Measurements from ENCODE around the gene CEP68. TPM values are rescaled to one million over a fixed set of nuclear protein-coding genes. Genes with fewer than 3 reads are reported as not detected.

Gene CEP68
- polyA plus RNA-seq, 1 of the 3 experiments (the other 2 are of a cell fraction) = 6.2 TPM

DNA sequence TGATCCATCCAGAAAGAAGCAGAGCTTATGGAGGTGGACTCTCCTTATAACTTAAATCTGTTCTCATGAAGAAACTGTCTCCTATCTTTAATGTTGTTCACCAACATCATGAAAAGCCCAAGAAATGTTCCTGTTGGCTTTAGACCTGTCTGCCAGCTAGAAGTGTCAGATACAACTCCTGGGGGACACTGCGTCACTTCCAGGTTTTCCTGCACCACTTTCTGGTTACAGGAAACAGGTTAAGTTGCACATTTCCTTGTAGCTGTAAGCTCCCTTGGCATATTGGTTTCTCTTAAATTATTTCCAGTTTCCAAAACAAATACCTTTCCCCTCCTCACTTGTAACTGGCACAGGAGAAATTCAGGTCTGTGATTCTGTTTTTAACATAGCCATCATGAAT lies 2.9 kb downstream of the CEP68 start:
- Histone ChIP-seq H3K27me3 (ENCODE audit: insufficient read depth) (no peaks in the 10 kb centered on the region), H3K9ac (no peak overlapping the region), H2AFZ (ENCODE audit: low read depth) (no peak overlapping the region), H3K36me3 (replicated peaks in 1 of 2; ENCODE audit: control insufficient read depth in 1 of 2, insufficient read depth in 2 of 2, low read length in 1 of 2) (no peaks in the 10 kb centered on the region), H3K9me3 (no peaks in the 10 kb centered on the region), H3K4me1 (ENCODE audit: control insufficient read depth in 1 of 2, insufficient read depth in 2 of 2, low read depth in 1 of 2, low read length in 1 of 2) (peaks cover 9 to 13% of the 10 kb centered on the region in 2 experiments), H4K20me1 (ENCODE audit: insufficient read depth) (peaks cover 35% of the 10 kb centered on the region), H3K27ac (ENCODE audit: low read depth in 2 of 2, low read length in 1 of 2) (no peak overlapping the region), H3F3A (replicated peaks; ENCODE audit: insufficient read depth) (peaks cover 3% of the 10 kb centered on the region), H3K79me2 (ENCODE audit: insufficient read depth) (peaks cover 74% of the 10 kb centered on the region), H3K4me2 (no peak overlapping the region), H3K4me3 (ENCODE audit: low read depth in 2 of 2, low read length in 1 of 2) (no peak overlapping the region), H3K9me2 (no peaks in the 10 kb centered on the region)
- CTCF ChIA-PET = interaction anchor here (1.0 to 1.5 kb wide), 4 partner anchors 19 to 141 kb away, joined by 3 to 5 read pairs (median 4); no protein-coding TSS in a partner anchor
- 94% methylated on average over 1 of the region's 1 CpG for WGBS (ENCODE audit: low lambda C conversion rate)
- POLR2A ChIA-PET = interaction anchor here (0.6 kb wide), 1 partner anchor 86 kb away, joined by 3 read pairs; no protein-coding TSS in a partner anchor
- TF ChIP-seq RXRA (IDR thresholded peaks at IDR 0.05; ENCODE audit: borderline replicate concordance, low read depth) = no peak
- TF ChIP-seq FOXM1 (IDR thresholded peaks at IDR 0.05; ENCODE audit: low read depth) = no peak
- TF ChIP-seq NFIC (IDR thresholded peaks at IDR 0.05; ENCODE audit: borderline replicate concordance) = no peak
- TF ChIP-seq, protein P1, sequence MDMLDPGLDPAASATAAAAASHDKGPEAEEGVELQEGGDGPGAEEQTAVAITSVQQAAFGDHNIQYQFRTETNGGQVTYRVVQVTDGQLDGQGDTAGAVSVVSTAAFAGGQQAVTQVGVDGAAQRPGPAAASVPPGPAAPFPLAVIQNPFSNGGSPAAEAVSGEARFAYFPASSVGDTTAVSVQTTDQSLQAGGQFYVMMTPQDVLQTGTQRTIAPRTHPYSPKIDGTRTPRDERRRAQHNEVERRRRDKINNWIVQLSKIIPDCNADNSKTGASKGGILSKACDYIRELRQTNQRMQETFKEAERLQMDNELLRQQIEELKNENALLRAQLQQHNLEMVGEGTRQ (IDR thresholded peaks at IDR 0.05; ENCODE audit: borderline replicate concordance, low read depth, low read length) = no peak
- no peak for TF ChIP-seq TCF12 (IDR thresholded peaks at IDR 0.05)
- TF ChIP-seq, protein P2, sequence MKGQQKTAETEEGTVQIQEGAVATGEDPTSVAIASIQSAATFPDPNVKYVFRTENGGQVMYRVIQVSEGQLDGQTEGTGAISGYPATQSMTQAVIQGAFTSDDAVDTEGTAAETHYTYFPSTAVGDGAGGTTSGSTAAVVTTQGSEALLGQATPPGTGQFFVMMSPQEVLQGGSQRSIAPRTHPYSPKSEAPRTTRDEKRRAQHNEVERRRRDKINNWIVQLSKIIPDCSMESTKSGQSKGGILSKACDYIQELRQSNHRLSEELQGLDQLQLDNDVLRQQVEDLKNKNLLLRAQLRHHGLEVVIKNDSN (IDR thresholded peaks at IDR 0.05; ENCODE audit: borderline replicate concordance, low read depth) = no peak
- TF ChIP-seq MXI1 (IDR thresholded peaks at IDR 0.05; ENCODE audit: low read depth, low read length) = no peak
- TF ChIP-seq EP300 (IDR thresholded peaks at IDR 0.05; ENCODE audit: borderline replicate concordance in 1 of 2, low read depth in 1 of 2, low read length in 1 of 2) = no peak
- TF ChIP-seq NRF1 (IDR thresholded peaks at IDR 0.05; ENCODE audit: low read depth, low read length) = no peak
- no peak for TF ChIP-seq YY1 (IDR thresholded peaks at IDR 0.05; ENCODE audit: low read depth)
- no peak for TF ChIP-seq SIN3A (IDR thresholded peaks at IDR 0.05; ENCODE audit: borderline replicate concordance, low read depth, low read length)
- TF ChIP-seq FOSL2 (IDR thresholded peaks at IDR 0.05; ENCODE audit: borderline replicate concordance, low read depth) = no peak
- TF ChIP-seq, protein P3, sequence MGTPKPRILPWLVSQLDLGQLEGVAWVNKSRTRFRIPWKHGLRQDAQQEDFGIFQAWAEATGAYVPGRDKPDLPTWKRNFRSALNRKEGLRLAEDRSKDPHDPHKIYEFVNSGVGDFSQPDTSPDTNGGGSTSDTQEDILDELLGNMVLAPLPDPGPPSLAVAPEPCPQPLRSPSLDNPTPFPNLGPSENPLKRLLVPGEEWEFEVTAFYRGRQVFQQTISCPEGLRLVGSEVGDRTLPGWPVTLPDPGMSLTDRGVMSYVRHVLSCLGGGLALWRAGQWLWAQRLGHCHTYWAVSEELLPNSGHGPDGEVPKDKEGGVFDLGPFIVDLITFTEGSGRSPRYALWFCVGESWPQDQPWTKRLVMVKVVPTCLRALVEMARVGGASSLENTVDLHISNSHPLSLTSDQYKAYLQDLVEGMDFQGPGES (IDR thresholded peaks at IDR 0.05; ENCODE audit: low read depth, low read length) = no peak
- TF ChIP-seq TAF1 (IDR thresholded peaks at IDR 0.05; ENCODE audit: borderline replicate concordance, low read depth, low read length) = no peak
- no peak for TF ChIP-seq CHD2 (IDR thresholded peaks at IDR 0.05; ENCODE audit: low read length, partially characterized antibody)
- no peak for TF ChIP-seq EZH2phosphoT487 (IDR thresholded peaks at IDR 0.05; ENCODE audit: borderline replicate concordance, low read depth)
- TF ChIP-seq MEF2A (IDR thresholded peaks at IDR 0.05; ENCODE audit: borderline replicate concordance, low read depth) = no peak
- no peak for TF ChIP-seq GATA2 (CRISPR knock-in tag; IDR thresholded peaks at IDR 0.05)
- no peak for DNase-seq
